DMS153 (cell line): ENCODE results near the gene ADAT1.
A peak's percentile ranks its signal among the peaks of the same experiment; 100 is the strongest.
"Not testable (repeated sequence)": the region's sequence is repeated elsewhere in the genome, so short reads cannot be mapped to it uniquely, and the experiment has no call there.

Source experiments
- DNase-seq: peaks from one replicate; lab custom pipeline; 2025; lab: John Stamatoyannopoulos, UW

The ADAT1 gene

DNA sequence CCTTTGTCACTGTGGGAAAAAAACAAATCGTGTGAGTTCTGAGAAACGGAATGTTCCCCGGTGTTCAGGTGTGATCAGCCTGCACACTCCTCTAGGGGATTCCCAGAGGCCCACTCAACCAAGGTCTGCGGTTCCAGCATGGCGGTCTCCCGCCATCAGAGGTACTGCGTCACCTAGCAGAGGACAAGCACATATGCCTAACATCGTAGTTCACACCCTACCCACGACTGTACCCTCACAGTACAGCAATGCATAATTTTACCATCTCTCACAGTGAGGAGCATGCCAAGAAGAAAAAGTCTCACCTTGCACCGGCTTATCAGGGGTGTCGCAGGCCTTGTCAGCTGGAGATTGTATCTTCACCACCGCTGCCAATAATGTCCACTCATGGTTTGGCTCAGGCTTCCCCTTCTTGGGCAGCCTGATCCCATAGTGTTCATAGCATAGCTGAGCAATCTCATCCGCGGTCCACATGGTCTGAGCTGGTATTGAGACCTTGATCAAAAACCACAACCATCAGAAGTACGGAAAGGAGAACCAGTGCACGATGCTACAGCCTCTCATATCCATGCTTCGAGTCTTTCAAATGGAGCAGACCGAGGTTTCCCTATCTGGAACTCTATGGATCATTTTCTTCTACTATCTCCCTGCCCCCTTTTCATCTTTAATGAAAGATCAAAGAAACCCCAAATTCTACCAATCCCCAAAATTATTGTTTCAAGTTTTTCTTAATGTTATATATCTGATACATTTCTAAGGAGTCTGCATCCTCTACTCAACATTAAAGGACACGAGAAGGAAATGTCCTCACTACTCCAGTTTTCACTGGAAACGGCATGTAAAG lies 2.5 kb downstream of the ADAT1 start:
- no peak for DNase-seq

DNA sequence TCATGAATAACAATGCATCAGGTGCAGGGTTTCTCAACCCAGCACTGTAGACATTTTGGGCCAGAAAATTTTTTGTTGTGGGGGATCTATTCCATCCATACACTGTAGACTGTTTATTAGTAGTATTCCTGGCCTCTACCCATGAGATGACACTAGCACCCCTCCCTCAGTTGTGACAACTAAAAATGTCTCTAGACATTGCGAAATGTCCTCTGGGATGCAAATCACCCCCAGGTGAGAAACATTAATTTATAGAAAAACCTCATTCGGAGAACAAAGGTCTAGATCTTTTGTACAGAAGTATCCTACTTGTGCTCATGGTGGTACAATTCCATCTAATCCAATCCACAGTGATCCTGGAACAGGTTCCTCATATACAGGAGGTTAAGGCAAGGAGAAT lies 4.3 kb downstream of the ADAT1 start:
- no peak for DNase-seq

DNA sequence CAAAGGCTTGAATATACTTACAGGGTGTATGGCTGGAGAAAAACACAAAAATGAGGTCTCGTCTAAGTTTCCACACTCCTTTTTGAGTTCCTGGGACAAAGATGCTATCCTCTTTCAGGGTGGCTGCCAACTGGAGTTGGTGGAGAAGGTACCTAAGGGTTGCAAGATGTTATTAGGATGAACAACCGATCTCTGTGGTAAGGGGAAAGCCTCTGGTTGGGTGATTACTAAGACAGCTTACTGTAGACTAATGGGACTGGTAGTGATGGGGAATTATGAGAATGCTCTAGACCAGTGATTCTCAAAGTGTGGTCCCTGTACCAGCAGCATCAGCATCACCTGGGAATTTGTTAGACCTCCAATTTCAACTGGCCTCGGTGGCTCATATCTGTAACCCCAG lies 6.0 kb downstream of the ADAT1 start:
- no peak for DNase-seq

DNA sequence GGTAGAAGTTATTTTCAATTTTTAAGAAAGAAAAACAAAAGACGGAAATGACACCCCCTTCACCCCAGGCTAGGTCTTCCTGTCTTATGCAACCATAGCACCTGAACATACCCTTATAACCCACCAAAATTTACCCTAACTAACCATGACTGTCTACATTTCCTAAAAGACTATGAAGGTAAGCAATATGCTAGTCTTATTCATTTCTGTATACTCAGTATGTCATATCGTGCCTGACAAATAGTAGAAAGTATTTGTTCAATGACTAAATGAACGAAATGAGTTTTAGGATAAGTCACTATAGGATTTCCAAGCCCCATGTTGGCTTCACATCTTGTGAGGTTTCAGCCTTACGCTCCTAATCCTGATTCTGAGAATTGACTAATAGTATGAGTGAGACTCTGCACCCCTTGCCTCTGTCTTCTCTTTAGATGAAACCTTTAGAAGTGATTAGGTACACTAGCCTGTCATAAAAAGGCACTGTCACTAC lies 6.5 kb downstream of the ADAT1 start:
- DNase-seq, result no peak

DNA sequence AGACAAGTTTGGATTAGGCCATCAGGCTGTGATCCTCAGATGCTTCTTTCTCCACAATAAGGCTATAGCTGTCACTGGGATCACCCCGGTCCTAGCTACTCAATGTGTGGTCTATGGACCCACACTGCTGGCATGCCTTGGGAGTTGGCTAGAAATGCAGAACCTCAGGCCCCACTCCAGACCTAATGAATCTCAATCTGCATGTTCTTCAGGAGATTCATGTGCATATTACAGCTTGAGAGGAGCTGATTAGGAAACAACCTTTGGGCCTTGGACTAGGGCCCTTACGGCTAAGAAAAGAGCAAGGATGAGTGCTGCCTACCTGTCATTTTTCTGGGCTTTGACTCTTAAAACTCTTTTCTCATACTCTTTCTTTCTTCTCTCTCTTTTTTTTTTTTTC lies 7.5 kb downstream of the ADAT1 start:
- no peak for DNase-seq

DNA sequence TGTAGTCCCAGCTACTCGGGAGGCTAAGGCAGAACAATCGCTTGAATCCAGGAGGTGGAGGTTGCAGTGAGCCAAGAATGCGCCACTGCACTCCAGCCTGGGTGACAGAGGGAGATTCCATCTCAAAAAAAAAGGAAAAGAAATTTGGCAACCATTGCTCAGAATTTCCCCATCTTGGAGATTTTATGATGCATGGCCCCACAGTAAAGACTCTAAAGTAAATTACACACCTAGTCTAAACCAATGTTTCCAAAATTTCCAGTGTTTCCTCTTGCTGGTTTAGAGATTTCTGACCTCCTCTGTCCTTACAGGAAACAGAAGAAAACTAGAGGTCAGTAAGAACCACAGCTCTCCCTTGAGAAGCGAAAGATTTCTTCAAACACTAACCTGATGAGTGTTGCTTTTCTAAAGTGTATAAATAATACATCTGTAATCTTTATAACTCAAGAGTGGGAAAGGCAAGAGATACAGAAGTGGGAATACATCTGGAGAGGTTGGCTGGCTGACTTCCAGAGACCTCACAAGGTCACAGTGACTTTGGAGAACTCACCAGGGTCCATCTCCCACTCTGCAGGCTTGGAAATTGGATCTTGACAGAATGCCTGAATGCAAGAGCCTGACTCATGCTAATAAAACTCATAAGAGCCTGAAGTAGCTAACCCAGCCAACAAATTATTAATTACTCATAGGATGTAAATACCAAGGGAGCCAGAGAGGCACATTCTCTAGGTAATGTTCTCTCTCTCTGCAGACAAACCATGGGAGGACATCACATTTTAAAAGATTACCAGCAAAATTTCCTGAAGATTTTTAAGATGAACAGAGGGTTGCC lies 8.8 kb downstream of the ADAT1 start:
- DNase-seq, result no peak

DNA sequence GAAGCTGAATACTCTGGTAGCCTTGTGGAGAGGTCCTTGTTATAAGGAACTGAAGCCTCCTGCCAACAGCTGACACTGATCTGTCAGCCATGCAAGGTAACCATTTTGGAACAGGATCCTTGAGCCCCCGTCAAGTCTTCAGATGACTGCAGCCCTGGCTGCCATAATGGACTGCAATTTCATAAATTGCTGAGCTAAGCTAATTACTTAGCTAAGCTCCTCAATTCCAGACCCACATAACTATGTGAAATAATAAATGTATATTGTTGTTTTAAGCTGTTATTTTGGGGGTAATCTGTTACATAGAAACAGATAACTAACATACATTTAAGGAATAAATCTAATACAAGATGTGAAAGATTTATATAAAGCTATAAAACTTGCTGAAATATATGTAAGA lies 16.6 kb downstream of the ADAT1 start:
- no peak for DNase-seq

DNA sequence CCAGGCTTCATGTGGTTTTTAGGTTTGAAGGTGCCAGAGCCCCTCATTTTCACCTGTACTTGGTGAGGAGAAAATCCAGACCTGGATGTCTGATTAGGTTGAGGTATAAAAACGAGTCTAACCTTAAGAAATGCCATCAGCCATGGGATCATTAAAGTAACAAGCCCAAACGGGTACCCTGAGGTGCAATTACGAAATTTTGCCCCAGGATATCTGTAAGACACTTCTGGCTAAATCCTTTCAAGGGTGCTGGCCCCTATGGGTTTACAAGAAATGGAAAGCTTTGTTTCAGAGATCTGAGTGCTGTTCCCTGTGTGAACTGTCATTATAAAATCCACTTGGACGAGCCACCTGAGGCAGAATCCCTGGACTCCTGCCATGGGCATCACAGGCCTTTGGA lies 19.8 kb downstream of the ADAT1 start:
- no peak for DNase-seq

DNA sequence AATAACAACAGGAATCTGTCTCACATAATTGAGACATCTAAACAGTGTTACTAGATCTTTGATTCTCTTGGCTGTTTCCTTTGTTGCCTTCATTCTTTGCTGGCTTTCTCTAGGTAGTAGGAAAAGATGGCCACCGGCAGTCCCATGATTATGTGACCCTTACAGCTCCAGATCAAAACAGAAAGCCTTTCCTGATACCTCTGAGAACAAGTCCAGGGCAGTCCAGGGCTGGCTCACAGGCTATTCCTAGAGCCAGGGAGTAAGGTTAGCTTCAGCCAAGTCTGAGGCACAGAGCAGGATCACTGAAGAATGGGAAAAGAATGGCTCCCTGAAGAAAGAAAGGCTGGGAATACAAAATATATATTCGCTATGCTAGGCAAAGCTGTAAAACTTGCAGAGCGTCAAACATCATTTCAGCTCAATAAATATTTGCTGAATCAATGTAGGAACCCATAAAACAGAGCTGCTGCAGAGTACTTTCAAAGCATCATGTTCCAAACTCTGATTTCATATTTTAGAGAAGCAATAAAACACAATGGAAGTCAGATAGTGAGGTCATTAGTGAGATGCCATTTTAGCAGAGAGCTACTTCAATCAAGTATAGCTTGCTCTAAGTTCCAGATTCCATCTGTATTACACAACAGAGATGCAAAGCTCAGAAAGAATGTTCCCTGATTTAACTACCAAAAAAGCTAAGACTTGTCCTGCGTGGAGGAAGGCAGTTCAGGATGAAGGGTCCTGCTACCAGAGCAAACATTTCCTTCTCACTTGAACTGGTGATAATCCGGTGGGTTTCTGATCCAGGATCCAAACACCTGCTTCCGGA lies 23.4 kb downstream of the ADAT1 start:
- no peak for DNase-seq

DNA sequence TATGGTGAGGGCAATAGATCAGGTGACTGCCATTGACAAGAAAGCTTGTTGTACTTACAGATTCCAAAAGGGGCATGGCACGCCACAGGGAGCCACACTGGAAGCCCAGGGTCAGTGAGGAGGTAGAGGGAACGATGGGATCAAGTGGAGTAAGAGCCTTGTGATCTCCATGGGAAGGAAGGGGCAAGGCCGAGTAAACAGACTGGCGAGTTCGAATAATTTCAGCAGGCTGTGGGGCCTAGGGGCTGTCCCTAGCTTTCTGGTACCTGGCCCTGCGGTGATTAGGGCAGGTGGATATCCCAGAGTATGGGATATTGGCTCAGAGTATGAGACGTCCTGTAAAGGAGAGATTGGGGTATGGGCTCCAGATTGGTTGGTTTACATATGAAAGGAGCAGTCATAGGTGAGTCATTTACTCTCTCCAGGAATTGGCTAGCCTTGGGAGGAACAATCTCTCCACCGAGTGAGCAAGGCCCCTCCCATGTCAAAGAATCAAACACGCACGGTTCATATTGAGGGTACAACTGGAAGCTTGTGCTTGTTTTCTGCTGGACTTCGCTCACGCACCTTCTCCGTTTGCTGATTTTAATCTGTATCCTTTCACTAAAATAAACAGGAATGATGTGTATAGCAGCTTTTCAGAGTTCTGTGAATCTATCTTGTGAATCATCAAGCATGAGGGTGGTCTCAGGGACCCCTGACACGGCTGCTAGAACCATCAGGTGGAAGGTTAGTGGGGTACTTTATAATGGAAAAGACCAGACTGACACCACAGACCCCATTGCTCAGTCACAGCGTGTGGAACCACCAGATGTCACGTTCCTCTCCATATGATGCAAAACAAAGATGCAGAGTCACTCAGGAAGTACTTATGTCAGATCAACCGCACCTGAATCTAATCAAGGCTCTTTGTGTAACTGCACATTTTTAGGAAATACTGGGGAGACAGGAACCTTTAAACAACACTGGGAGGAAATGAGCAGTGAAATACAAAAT lies 29.0 kb downstream of the ADAT1 start:
- peak; percentile 76 for DNase-seq

DNA sequence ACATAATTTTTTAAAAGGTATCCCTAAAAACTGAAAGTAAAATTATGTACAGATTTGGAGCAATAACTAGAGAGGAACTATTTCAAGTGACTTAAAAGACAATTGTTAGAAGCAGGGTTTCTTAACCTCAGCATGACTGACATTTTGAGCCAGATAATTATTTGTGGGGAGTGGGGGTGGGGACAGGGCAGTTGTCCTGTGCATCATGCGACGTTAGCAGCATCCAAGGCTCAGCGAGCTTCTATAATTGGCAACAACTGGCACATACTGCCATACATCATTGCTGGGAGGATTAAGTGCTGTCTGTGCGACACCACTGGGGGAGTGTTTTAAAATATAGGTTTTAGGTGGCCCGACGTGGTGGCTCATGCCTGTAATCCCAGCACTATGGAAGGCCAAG lies 29.8 kb downstream of the ADAT1 start:
- no peak for DNase-seq

DNA sequence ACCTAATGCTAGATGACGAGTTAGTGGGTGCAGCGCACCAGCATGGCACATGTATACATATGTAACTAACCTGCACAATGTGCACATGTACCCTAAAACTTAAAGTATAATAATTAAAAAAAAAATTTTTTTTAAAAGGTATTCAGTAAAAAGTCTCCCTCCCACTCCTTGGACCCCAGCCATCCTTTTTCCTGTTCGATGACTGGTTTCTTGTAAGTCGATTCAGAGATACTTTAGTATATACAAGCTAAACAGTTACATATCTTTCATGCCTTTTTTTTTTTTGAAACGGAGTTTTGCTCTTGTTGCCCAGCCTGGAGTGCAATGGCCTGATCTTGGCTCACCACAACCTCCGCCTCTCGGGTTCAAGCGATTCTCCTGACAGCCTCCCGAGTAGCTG lies 31.2 kb downstream of the ADAT1 start:
- not testable (repeated sequence) for DNase-seq

DNA sequence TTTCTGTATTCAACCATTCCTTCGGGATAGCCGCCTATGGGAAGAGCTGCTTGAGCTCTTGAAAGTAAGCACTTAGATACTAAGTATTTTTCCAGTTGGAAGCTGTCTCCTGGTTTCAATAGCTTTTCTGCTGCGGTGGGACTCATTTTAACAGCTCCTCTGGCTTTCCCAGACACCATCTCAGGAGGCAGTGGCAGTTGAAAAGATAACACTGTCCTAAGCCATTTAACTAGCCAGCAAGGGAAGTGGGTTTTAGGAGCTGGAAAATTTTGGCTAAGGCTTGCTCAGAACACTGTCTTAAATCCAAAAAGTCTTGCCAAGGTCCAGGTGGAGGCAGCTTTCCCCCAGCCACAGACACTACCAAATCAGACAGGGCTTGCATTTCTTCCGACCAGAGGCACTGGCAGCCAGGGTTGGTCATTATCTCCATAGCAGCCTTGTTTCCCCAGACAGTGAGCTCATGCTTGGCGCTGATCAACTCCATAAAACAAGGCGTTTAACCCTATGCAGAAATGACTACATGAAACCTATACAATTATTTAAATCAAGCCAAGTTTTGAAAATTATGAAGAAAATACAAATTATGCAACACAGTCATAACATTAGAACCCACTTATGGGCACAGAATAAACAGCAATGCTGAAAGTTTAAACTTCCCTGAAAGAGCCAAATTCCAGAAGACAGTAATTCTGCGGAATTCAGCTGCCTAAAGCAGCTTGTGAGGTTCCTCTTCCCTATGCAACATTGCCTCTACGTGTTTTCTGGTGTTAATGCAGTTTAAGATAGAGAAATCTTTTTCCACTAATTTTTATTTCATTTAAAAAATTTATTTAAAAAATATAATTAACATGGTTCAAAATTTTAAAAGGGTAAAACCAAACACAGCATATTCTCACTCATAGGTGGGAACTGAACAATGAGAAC lies 31.9 kb downstream of the ADAT1 start:
- no peak for DNase-seq

DNA sequence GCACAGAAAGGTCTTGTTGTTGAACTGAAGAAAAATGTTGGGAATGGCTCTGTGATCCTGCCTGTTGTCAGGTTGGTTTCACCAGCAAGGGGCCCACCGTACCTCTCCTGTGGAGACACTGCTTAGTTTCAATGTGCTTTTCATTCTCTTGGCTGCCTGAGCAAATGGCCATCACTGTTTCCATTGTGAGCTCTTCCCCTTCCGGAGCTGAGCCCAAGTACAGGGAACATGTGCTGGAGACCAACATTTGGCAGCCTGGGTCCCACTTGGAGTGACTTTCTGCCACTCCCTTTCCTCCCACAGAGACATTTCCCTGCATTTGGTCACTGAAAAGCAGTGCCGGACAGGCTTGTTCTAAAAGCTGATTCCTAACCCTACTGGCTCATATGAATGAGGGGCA lies 33.8 kb downstream of the ADAT1 start:
- no peak for DNase-seq

DNA sequence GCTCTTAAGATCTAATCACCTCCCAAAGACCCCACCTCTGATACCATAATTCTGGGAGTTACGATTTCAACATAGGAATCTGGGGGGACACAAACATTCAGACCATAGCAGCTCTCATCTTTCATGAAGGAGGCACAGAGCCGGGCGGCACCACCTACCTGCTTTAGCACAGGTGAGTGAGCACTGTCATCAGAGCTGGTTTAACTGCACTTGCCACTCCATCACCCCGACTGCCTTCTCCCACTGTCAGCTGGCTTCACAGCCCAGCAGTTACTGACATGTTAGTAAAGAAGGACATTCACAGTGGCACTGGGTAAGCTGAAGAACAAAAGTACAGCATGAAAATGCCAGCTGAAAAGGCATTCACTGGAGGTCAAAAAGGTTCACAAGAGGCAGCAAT lies 34.4 kb downstream of the ADAT1 start:
- DNase-seq, result no peak

DNA sequence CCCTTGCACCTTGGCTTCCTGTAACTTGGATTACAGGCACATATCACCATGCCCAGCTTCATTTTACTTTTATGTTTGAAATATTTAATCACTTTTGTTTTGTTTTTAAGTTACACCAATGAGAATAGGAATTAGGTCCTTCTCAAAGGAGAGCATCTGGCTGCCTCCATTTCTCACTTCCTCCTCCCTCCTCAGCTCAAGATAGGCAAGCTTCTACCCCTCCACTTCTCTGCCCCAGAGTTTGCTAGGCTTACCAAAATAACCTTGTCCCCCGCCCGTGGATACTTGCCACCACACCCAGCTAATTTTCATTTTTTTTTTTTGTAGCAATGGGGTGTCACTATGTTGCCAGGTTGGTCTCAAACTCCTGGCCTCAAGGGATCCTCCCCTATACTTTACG lies 39.0 kb downstream of the ADAT1 start:
- no peak for DNase-seq

DNA sequence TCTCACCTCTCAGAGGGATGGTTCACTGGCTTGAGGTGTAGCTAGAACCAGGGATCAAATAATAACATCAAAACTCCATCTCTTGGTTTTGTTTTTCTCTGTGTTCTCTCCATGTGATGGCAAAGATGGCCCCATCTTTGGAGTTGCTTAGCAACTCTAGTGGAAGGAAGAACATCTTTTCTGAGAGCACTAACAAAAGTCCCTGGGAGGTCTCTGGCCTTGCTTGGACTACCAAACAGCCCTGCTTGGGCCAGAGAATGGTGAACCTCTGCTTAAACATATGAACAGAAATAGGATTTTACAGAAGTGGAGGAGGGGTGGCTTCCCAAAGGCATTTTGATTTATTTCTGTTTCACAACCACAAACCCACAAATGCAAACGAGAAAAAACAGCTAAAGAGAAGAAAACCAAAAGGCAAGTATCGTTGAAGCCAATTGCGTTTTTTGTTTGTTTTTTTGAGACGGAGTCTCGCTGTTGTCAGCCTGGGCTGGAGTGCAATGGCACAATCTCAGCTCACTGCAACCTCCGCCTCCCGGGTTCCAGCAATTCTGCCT lies 43.7 kb downstream of the ADAT1 start:
- no peak for DNase-seq

DNA sequence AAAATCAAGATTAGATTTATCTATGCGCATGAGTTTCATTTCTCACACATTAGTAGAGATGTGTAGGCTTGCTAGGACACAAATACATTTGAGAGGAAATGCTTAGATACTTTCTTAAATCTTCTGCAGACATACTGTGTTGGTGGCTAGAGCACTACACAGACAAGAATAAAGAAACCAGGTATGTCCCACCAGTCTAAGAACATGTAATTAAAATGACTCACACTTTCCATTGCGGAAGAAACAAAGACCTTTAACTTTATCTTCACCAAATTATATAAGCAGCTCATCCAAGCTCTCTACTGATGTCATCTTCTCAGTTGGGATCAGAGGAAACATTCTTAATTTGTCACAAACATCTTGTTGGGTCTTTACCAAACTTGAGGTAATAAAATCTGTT lies 44.4 kb downstream of the ADAT1 start:
- no peak for DNase-seq

DNA sequence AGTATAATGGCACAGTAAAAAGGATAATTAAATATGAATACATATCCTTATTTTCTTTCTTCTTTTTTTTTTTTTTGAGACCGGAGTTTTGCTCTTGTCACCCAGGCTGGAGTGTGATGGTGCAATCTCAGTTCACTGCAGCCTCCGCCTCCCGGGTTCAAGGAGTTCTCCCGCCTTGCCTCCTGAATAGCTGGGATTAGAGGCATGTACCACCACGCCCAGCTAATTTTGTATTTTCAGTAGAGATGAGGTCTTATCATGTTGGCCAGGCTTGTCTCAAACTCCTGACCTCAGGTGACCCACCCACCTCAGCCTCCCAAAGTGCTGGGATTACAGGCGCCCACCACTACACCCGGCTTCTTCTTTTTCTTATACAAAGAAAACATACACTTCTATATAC lies 44.9 kb downstream of the ADAT1 start:
- no peak for DNase-seq

DNA sequence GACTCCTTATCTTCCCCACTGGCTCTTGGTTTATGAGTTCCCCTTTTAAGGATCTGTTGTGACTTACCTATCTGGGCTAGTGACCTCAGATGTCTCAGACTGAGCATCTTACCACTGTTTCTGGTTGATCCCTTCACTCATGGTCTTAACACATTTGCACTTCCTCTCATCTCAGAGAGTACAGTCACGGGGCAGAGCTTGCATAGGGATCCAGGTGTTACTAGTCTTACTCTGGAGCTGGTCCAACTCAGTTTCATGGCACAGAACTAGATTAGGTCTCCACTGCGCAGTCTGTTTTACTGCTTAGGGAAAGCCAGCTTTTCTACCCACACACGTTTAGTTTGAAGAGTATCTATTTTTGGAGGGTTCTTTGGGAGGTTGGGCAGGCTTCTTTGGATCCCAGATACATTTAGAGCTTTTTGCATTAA lies 46.7 kb downstream of the ADAT1 start:
- no peak for DNase-seq
